ENCODE data around the gene SLC13A4.
"Not testable (repeated sequence)": the region's sequence is repeated elsewhere in the genome, so short reads cannot be mapped to it uniquely, and the experiment has no call there.

Gene SLC13A4

GRCh38 chr7:135728136-135728669 is at the start of gene SLC13A4:
Gene SLC13A4, minus strand, starts transcription at chr7:135728186. Its CDS starts 690 bp downstream, at chr7:135727496.
- DNase-seq: no peak

- not testable (repeated sequence) for DNase-seq
These were observed 47.9 kb upstream of the SLC13A4 start for GRCh38 chr7:135775915-135776314.

- DNase-seq: no peak
These were observed 47.2 kb upstream of the SLC13A4 start for GRCh38 chr7:135775230-135775629.

GRCh38 chr7:135774284-135774683 is 46.3 kb upstream of the SLC13A4 start:
- DNase-seq: no peak

- DNase-seq: no peak
These were observed 45.5 kb upstream of the SLC13A4 start for GRCh38 chr7:135773464-135773863.

- no peak for DNase-seq
These were observed 44.7 kb upstream of the SLC13A4 start for GRCh38 chr7:135772639-135773222.

- DNase-seq: no peak
These were observed 44.1 kb upstream of the SLC13A4 start for GRCh38 chr7:135771961-135772638.

GRCh38 chr7:135771051-135771450 is 43.1 kb upstream of the SLC13A4 start:
- no peak for DNase-seq

GRCh38 chr7:135770139-135770710 is 42.2 kb upstream of the SLC13A4 start:
- DNase-seq: no peak

GRCh38 chr7:135769005-135769802 is 41.2 kb upstream of the SLC13A4 start:
- peak; percentile 51 for DNase-seq

- no peak for DNase-seq
These were observed 40.5 kb upstream of the SLC13A4 start for GRCh38 chr7:135768467-135768866.

GRCh38 chr7:135768064-135768463 is 40.1 kb upstream of the SLC13A4 start:
- DNase-seq: no peak

GRCh38 chr7:135763261-135763660 is 35.3 kb upstream of the SLC13A4 start:
- DNase-seq: no peak

- peak; percentile 47 for DNase-seq
These were observed 33.9 kb upstream of the SLC13A4 start for GRCh38 chr7:135761751-135762488.

- DNase-seq: no peak
These were observed 31.5 kb upstream of the SLC13A4 start for GRCh38 chr7:135759532-135759931.

- peak; percentile 59 for DNase-seq
These were observed 30.5 kb upstream of the SLC13A4 start for GRCh38 chr7:135758531-135758932.

- peak; percentile 75 for DNase-seq
These were observed 29.9 kb upstream of the SLC13A4 start for GRCh38 chr7:135757719-135758411.

- no peak for DNase-seq
These were observed 28.2 kb upstream of the SLC13A4 start for GRCh38 chr7:135756191-135756590.

GRCh38 chr7:135755351-135755753 is 27.4 kb upstream of the SLC13A4 start:
- DNase-seq: peak; percentile 63

- DNase-seq: no peak
These were observed 25.8 kb upstream of the SLC13A4 start for GRCh38 chr7:135753616-135754413.

GRCh38 chr7:135748770-135749169 is 20.8 kb upstream of the SLC13A4 start, which contains the start of gene FAM180A:
Gene FAM180A, minus strand, starts transcription at chr7:135748813. Its CDS starts 233 bp downstream, at chr7:135748580.
- peak; percentile 89 for DNase-seq

Data from femur (tissue), 1 donor.